Measurements from ENCODE around the gene ALG1.
"Not testable (repeated sequence)": the region's sequence is repeated elsewhere in the genome, so short reads cannot be mapped to it uniquely, and the experiment has no call there.

The ALG1 gene

DNA sequence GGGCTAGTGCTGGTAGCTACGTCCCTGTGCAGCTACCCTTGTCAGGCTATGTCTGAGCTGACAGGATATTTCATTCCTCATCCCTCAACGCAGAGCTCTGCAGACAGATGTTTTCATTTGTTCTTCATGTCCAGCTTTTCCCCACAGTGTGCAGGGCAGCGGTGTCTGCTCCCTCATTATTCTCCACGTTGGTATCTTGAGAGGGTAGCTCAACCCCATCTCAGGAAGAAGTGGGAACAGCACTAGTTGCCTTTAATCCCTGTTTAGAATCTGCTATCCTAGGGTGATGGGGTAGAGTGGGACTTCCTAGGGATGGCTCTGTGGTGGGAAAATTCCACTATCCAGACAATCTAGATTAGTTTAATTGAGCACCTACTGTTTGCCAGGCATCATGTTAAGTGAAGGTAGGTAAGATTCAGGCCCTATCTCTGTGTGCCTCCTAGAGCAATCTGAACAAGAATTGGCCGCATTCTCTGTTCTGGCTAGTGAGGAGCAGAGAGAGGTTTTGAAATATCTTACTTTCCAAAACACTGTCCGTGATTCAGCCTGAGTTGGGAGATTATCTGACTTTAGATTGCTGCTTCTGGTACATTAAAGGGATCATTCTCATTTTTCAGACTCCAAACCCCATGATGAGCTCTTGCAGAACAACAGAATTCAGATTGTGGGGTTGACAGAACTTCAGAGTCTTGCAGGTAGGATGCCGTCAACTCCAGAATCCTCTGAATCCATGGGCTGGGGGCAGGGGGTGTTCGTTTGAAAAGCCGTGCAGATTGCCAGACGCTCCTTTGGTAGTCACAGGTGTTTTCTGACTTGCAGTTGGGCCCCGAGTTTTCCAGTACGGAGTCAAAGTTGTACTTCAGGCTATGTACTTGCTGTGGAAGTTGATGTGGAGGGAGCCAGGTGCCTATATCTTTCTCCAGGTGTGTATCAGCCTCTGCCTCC, 963 bp downstream of the ALG1 start:
- DNase-seq (ENCODE audit: low read depth in 1 of 2, low spot score in 1 of 2), result no peak

DNA sequence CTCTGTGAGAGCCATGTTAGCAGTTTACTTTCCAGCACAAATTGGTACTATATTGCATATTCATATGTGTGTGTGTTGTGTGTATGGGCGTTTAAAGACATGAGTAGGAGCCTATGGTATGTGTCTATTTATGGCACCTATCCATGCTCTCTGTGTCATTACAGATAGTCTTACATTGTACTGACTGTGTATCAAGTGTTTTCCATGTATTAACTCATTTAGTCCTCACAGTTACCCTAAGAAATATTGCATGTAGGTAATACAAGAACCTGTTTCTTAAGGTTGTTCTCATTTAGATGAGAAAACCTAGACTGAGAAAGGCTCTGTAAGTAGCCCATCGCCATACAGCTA, 1.6 kb downstream of the ALG1 start:
- DNase-seq (ENCODE audit: low read depth in 1 of 2, low spot score in 1 of 2), result no peak

DNA sequence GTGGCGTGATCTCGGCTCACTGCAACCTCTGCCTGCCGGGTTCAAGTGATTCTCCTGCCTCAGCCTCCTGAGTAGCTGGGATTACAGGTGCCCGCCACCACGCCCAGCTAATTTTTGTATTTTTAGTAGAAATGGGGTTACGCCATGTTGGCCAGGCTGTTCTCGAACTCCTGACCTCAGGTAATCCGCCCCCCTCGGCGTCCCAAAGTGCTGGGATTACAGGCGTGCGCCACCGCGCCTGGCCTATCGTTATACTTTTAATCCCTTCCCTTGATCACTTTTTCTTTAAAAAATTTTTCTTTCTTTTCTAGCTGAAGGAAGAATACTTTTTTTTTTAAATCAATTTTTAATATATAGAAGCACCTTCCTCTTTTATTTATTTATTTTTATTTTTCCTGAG, 2.1 kb downstream of the ALG1 start:
- not testable (repeated sequence) for DNase-seq (ENCODE audit: low read depth in 1 of 2, low spot score in 1 of 2)

DNA sequence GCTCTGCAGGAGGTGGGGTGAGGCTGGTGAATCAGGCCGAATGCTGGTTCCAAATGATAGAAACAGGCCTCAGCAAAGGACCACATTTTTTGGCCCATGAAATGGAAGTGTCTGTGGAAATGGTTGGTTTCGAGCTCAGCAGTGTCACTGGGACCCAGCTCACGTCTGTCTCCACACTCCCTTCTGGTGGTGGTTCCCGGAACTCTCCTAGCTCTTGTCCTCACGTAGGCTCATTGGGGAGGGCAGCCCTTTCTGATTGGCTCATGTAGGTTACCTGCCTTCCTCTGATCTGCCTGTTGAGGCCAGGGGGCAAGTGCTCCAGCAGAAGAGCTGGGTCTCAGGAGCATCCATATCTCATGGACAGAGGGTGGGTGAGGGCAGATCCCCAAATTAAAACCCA, 4.0 kb downstream of the ALG1 start:
- no peak for DNase-seq (ENCODE audit: low read depth in 1 of 2, low spot score in 1 of 2)

DNA sequence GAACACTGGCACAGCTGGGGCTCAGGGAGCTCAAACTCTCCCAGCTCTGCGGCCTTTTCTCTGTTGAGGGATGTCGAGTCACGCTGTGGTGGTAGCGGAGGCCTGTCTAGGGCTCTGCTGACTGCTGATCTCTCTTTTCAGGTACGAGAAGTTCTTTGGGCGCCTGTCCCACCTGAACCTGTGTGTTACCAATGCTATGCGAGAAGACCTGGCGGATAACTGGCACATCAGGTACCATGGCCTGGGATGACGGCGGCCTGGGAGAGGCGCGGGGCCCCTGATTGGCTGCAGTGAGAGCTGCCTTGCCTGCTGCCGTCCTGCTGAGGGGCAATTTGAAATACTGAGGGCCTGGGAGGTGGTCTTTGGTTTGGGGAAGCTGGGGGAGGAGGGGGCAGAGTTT, 5.7 kb downstream of the ALG1 start:
- no peak for DNase-seq (ENCODE audit: low read depth in 1 of 2, low spot score in 1 of 2)

DNA sequence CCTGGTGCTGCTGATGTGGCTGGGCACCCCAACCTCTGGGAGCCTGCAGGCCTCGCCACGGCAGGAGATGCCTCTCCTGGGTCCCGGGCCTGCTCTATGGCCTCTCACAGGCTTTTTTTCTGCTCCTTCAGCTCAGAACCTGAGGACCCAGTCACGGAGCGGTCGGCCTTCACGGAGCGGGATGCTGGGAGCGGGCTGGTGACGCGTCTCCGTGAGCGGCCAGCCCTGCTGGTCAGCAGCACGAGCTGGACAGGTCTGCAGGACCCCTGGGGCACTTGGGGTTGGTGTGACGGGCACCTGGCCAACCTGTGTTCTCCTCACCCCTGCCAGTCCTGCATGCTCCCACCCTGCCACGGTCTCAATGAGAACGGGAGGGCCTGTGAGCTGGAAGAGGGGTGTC, 7.0 kb downstream of the ALG1 start:
- no peak for DNase-seq (ENCODE audit: low read depth in 1 of 2, low spot score in 1 of 2)

DNA sequence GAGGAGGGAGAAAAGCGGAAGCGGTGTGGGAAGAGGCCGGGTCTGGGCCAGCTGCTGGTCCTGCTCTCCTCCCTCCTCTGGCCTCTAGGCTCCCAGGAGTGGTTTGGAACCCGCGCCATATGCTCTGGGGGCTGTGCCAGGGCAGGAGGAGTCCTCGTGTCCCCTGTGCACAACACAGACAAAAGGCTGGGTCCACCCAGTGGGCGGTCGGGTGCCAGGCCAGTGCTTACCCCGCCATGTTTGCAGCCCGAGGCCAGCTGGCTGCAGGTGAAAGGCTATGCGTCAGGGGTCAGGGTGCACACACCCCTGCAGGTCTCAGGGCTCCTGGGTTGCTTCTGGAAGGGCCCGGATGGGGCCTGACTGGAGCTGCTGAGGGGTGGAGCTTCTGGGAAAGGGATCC, 8.8 kb downstream of the ALG1 start:
- DNase-seq (ENCODE audit: low read depth in 1 of 2, low spot score in 1 of 2), result not testable (repeated sequence)

DNA sequence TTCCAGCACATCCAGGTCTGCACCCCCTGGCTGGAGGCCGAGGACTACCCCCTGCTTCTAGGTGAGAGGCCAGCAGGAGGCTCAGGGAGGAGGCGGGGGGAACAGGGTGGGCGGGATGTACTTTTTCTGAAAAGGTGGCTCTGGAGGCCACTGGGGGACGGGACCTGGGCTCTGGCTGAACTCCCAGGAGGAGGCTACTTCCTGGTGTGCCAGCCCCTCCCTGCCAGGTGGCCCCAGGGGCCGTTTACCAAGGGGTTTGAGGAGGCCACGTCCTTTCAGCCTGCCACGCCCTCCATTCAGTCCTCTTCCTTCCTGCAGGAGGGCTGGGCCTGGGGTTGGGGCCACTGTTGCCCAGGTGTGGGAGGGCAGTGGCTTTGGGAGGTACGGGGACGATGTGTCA, 9.4 kb downstream of the ALG1 start:
- not testable (repeated sequence) for DNase-seq (ENCODE audit: low read depth in 1 of 2, low spot score in 1 of 2)

DNA sequence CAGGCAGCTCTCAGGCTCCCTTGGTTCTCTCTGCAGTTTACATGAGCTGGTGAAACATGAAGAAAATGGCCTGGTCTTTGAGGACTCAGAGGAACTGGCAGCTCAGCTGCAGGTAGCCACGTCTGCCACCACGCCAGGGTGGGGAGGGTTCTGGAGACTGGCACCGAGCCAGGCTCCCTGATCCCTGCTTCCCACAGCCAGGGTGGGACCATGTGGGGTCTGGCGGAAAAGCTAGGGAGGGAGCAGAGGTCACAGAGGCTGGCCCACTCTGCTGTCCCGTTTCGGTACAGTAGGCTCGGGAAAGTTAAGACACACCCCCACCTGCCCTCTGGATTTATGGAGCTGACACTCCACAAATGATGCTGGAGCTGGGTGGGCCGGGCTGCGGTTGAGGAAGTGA, 12.0 kb downstream of the ALG1 start:
- DNase-seq (ENCODE audit: low read depth in 1 of 2, low spot score in 1 of 2), result not testable (repeated sequence)

DNA sequence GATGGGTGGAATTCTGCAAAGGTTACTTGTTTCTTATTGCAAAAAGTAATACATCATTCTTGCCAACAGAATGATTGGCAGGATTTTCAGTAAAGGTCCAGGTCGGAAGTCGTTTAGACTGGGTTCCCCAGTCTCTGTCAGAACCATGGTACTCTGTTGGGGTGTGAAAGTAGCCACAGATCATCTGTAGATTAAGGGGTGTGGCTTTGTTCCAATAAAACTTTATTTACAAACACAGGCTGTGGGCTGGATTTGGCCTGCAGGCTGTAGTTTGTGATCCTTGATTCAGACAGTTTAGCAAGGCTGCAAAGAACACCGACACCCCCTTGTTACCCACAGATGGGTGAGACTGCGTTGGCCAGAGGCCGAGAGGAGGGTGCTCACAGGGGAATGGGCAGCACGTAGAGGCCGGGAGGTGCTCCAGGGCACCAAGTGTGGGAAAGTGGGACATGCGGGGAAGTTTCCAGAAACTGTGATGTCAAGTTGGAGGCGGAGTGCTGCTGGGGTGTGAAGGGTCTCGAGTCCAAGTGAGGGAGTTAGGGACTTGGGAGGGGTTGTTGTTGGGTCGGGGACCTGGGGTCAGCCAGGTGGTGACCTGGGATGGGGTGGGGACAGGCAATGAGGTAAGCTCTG, 12.6 kb downstream of the ALG1 start:
- DNase-seq (ENCODE audit: low read depth in 1 of 2, low spot score in 1 of 2), result not testable (repeated sequence)

DNA sequence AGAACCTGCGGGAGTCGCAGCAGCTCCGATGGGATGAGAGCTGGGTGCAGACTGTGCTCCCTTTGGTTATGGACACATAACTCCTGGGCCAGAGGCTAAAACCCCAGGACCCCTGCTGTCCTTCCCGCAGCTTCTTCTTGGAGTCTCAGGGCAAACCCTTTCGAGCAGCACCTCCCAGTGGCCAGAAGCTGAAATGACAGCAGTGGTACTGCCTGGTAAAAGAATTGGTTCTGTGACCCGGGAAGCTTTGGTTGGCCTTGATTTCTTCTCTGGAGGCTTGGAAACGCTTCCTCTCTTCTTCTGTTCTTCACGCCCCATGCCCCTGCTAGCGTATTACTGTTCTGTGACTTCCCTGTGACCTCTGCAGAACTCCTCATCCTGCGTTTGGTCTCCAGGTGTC, 13.2 kb downstream of the ALG1 start:
- DNase-seq (ENCODE audit: low read depth in 1 of 2, low spot score in 1 of 2), result peak in 1 of 2 donors; percentile 29

DNA sequence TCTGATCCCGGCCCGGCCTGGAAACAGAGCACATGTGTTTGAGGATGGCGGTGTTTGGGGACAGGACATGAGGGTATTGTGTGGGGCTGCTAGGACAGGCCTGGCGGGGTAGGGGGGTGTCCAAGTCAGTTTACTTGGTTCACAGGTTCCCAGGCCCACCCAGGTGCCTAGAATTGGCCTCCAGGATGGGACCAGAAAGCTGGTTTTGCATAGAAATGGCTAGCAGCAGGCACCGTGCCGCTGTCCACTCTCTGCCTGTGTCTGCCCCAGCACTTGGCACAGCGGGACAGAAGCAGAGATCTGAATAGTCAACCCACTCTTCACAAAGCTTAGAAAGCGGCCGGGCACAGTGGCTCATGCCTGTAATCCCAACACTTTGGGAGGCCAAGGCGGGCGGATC, 14.1 kb downstream of the ALG1 start:
- DNase-seq (ENCODE audit: low read depth in 1 of 2, low spot score in 1 of 2), result not testable (repeated sequence)

DNA sequence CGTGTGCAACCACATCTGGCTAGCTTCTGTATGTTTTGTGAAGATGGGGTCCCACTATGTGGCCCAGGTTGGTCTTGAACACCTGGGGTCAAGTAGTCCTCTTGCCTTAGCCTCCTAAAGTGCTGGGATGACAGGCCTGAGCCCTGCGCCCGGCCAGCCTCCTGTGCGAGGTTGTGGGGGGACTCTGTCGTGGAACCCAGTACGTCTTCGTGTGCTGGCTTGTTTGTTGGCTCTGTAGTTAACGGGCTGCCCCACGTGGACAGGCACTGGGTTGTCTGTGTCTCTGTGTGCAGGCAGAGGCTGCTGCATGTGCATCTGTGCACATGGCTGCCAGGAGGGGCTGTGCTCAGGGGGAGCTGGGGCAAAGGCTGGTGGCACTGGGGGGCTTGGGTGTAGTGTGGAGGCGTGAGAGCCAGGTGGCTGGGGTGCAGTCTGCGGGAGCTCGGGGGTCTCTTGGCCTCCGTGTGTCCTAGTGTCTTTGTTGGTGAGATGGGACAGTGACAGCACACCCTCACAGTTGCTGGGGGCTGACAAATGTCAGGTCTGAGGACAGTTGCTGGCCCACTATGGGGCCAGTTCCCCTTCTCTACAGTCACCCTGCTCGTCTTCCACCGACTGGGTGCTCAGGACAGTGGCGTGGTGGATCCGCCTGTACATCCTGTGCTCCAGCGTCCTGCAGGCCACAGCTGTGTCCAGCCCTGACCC, 16.6 kb downstream of the ALG1 start:
- not testable (repeated sequence) for DNase-seq (ENCODE audit: low read depth in 1 of 2, low spot score in 1 of 2)

DNA sequence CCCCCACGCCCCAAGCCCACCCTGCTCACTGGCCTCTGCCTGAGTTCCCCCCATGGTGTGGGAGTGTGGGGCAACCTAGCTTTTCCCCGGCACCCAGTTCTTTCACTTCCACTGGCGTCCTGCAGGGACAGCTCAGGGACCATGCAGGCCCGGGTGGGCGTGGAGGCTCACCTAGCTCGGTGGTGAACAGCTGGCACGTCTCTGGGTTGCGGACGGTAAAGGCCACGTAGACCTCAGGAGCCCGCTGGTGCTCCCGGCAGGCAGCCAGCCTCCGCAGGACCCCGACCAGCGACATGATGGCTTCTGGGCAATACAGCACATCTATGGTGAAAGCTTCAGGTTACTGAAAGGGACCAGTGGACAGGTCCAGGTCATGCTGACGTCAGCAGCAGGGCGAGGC, 17.3 kb downstream of the ALG1 start:
- DNase-seq (ENCODE audit: low read depth in 1 of 2, low spot score in 1 of 2), result not testable (repeated sequence)

DNA sequence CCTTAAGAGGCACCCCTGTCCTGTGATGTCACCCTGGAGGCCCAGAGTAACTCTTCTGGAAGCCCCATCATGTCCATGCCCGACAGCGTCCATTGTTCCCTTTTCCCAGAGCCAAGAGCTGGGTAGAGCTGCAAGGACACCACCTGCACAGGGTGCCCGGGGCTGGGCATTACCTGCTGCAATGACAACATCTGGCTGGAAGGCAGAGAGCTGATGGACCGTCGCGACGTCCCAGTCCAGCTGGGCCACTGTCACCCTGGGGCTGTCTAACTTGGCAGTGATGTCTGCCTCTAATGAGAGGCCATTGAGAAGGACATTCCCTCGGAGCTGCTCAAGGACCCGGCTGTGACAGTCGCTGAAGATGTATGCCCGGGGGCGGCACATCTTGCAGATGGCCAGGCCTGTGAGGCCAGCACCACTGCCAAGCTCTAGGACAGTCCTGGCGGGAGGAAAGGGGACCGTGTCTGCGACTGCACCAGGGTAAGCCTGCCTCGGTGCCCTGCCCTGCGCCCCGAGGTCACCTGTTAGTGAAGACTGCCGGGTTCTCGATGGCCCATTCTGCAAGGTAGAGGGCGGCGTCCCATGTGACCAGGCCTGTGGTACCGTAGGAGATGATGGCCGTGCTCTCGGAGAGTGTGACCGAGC, 18.4 kb downstream of the ALG1 start:
- not testable (repeated sequence) for DNase-seq (ENCODE audit: low read depth in 1 of 2, low spot score in 1 of 2)

DNA sequence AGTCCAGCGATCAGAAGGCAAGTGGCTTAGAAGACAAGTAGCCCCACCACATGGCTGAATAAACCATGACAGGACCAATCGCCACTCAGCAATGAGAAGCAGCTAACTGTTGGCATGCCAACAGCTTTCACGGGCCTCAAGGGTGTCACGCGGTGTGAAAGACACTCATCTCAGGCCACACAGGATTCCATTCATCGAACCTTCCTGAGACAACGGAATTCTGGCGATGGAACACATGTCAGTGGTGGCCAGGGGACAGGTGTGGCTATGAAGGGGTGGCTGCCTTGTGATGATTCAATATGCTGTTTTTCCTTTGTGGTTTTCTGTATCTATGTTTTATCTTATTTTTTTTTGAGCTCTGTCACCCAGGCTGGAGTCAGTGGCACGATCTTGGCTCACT, 18.9 kb downstream of the ALG1 start:
- not testable (repeated sequence) for DNase-seq (ENCODE audit: low read depth in 1 of 2, low spot score in 1 of 2)

DNA sequence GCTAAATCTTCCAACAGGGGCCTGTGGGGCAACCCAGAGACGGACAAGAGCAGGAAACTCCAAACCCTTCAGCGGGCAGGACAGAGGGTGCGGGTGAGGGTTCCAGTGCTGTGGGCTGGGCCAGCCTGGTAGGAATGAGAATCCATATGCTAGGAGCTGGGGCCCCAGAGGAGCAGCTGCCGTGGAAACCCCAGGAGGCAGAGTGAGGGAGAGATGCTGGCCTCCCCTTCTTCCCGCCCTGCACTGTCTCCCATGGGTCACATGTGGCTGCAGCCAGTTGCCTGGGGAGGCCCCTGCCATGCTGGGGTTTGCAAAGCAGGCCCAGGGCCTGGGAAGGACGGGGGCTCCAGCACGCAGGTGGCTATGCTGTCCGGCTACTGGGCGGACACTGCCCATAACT, 21.4 kb downstream of the ALG1 start:
- not testable (repeated sequence) for DNase-seq (ENCODE audit: low read depth in 1 of 2, low spot score in 1 of 2)

DNA sequence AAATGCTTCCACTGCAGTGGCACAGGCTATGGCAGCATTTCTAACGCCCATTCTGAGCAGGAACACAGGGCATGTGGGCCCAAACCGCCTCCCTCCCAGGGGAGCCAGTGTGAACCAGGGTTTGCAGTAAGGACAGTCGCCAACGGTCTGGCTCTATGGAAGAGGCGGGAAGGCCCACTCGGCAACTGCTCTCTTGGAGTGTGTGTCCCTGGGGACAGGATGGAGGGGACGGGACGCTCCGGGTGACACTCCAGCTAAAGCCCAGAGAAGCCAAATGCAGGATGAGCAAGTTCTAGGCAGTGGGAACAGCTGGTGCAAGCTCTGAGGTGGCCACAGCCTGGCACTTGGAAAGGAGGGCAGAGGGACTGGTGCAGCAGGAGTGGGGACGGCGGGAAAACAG, 22.1 kb downstream of the ALG1 start:
- DNase-seq (ENCODE audit: low read depth in 1 of 2, low spot score in 1 of 2), result not testable (repeated sequence)

DNA sequence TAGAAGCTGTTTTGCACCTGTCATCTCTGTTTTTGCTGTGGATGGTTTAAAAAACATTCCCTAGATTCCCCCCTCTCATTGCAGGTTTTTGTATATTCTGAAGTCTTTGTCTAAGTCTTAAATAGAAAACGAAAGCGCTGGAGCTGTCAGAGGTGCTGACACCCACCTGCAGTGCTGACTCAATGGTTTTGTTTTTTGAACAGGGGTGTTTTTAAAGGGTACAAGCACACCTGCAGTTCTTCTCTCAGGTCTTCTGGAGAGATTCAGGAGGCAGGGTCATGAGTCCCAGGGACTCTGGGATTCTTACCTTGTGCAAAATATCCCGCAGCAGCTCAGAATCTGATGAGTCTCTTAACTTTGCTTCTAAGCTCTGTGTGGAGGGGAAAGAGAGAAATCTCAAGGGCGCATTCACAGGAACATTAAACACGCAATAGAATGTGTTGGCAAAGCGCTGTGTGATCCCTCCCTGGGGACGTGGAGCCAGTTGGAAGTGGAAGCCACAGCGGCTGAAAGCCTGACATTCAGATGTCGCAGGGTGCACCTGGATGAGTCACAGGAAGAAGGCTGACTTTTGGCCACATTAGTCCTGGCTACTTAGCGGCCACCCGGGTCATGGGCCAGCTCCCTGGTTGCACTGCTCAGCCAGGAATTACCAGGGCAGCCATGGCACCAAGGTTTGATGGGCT, 23.6 kb downstream of the ALG1 start:
- not testable (repeated sequence) for DNase-seq (ENCODE audit: low read depth in 1 of 2, low spot score in 1 of 2)

DNA sequence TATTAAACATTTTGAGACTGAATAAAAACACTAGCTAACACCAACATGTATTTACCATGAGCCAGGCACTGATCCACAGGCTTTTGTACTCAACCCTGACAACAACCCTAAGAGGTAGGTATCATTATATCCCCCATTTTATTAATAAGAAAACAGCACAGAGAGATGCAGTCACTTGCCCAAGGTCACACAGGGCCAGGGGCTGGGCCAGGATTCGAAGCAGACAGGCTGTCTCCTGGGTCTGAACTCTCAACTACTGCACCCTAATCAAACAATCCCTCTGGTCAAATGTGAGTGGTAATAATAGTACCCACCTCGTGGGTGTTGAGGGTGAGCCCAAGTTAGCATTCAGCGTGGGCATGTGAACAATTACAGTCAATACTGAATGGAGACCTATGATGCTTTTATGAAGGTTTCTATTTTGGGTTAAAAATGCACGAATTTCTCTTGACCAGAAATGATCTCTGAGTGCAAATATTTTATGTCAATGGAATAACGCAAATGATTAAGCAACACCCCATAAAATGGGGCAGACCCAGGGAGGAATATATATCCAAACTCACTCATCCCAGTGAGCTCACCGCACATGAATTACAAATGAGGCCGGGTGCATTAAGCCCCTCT, 24.9 kb downstream of the ALG1 start:
- not testable (repeated sequence) for DNase-seq (ENCODE audit: low read depth in 1 of 2, low spot score in 1 of 2)

Measured in activated CD4-positive, alpha-beta T cell treated with anti-CD3 and anti-CD28 coated beads, Interleukin-2, amount 50 U/mL, for 24 hours (primary cell).